Germinal center (tissue), 1 donor: ENCODE measurements around the gene SOD1.
A peak's percentile ranks its signal among the peaks of the same experiment; 100 is the strongest.
"Not testable (repeated sequence)": the region's sequence is repeated elsewhere in the genome, so short reads cannot be mapped to it uniquely, and the experiment has no call there.

Experiments
- DNase-seq: peaks from one replicate; pipeline ENCODE4 v3.0.0; 2012; ENCODE audit warnings: mixed read lengths, low spot score

The SOD1 gene

GRCh38 chr21:31659536-31660258, at the start of gene SOD1:
Gene SOD1 (plus strand): TSS chr21:31659693. CDS start chr21:31659770, 77 bp downstream.
- peak; percentile 97 for DNase-seq

- no peak for DNase-seq
Observed at GRCh38 chr21:31611445-31611844, 48.0 kb upstream of the SOD1 start.

DNA sequence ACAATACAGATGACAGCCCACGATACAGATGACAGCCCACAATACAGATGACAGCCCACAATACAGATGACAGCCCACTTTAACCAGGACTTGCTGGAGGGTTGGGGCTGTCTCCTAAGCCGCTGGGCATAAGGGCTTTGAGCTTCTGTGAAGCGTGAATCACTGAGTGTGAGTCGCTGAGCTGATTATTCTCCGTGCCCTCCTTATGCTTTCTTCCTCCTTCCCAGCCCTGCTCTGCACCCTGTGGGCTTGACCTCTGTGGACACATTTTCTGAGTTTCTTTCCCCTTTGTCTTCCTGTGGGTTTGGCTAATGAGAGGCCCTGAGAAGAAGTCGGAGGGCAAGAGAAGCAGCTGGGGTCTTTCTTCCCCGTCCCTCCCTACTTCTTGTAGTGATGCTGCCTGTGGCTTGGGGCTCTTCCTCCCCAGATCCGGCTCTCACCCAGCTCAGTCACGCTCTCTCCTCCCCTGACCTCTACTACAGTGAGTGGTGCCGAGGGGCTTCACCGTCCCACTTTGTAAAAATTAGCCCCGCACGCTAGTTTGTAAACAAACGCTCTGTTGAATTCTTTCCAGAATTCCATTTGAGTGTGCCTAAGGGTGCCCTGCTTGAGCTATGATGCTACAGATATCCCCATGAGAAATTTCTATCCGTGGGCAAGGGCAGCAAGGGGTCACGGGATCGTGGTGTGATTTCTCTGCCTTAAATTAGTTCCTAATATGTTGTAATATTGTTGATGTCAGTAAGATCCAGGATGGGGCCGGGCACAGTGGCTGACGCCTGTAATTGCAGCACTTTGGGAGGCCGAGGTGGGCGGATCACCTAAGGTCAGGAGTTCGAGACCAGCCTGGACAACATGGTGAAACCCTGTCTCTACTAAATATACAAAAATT, 46.4 kb upstream of the SOD1 start:
- no peak for DNase-seq

GRCh38 chr21:31614705-31615104, 44.8 kb upstream of the SOD1 start:
- DNase-seq = no peak

DNA sequence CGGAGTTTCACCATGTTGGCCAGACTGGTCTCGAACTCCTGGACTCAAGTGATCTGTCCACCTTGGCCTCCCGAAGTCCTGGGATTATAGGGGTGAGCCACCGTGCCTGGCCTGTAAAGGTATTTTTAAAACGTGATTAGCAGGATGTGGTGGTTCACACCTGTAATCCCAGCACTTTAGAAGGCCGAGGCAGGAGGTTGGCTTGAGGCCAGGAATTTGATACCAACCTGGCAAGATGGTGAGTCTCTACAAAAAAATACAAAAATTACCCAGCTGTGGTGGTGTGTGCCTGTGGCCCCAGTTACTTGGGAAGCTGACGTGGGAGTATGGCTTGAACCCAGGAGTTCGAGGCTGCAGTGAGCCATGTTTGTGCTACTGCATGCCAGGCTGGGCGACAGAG, 43.3 kb upstream of the SOD1 start:
- no peak for DNase-seq

- no peak for DNase-seq
Observed at GRCh38 chr21:31618696-31619430, 40.6 kb upstream of the SOD1 start.

- no peak for DNase-seq
Observed at GRCh38 chr21:31622397-31622796, 37.1 kb upstream of the SOD1 start.

DNA sequence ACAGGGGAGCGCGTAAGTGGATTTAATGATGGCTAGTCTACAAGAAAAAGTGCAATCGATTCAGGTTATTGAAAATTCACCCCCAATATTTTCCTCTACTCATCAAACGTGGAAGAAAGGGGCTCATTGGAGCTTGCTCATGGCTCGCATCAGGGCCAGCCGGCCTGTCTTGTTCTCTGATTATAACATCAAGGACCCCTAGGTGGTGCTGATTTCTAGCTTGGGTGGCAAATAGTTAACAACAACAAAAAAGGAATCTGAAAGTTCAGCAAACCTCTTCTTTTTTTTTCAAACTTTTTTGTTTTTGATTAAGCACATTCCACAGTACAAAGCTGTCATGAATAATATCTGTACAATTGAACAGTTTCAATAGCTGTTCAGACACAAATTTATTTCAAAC, 35.8 kb upstream of the SOD1 start:
- peak; percentile 33 for DNase-seq

DNA sequence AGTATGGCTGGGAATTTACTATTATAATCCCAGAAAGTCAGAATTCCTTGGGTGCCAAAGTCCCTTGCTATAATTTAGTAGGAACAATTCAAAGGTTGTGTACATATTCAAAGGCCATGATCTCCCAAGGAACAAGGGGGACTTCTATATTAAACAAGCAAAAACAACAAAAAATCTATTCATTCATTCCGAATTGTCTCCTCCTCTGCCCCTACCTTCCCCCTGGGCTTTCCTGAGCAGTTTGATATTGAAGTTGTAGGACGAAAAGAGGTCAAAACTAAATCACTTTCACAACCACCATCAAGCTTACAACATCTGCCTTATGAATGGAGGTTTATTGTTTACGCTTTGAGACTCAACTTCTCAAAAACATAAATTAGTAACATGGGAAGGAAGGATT, 35.3 kb upstream of the SOD1 start:
- no peak for DNase-seq

GRCh38 chr21:31624961-31625491, 34.5 kb upstream of the SOD1 start:
- no peak for DNase-seq

GRCh38 chr21:31629972-31630711, 29.4 kb upstream of the SOD1 start:
- no peak for DNase-seq

- not testable (repeated sequence) for DNase-seq
Observed at GRCh38 chr21:31631881-31632280, 27.6 kb upstream of the SOD1 start.

DNA sequence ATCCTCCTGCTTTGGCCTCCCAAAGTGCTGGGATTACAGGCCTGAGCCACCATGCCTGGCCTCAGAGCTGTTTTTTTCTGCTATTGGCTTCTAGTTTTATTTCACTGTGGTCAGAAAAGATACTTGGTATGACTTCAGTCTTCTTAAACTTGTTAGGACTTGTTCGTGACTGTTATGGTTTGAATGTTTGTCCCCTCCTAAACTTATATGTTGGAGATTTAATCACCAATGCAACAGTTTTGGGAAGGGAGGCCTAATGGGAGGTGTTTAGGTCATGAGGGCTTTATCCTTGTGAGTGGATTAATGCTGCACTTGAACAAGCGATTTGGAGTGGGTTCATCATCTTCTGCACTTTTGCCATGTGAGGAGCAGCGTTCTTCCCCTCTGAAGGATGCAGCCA, 24.5 kb upstream of the SOD1 start:
- no peak for DNase-seq

GRCh38 chr21:31636874-31637273, 22.6 kb upstream of the SOD1 start:
- no peak for DNase-seq

DNA sequence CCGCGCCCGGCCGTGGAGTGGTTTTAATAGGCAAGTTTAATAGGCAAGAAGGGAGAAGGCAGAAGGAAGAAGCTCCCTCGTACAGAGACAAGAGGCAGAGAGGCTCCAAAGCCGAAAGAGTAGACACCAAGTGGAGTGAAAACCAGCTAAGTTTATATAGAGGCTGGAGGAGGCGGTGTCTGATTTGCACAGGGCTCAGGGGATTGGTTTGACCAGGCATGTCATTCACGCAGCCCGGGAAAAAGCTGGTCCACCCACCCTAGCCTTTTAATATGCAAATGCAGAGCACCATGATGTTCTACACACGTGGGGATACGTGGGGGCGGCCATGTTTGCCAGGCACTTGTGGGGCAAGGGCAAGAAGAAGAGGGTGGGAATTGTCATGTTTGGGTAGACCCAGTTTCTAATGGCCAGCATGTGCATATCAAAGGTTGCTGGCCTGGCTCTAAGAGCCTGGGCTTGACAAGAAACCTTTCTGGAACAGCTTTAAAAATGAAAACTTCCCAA, 18.0 kb upstream of the SOD1 start:
- DNase-seq = no peak

DNA sequence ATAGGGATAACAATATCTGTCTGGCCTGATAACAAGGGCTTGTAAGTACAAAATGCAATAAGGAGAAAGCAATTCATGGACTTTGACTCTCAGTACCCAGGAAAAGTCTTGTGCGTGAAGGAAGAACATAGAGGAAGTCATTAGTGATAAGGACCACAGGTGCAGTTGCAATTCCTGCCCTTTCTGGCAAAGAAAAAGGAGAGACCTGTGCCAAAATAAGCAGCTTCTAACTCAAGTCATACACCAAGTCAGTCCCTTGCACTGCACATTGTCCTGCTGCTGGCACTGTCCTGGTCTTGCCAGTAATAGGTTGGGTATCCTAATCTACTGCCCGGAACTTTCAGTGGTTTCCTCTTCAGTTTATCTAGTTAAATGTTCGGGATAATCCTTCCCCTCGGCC, 14.8 kb upstream of the SOD1 start:
- DNase-seq = no peak

- DNase-seq = peak; percentile 51
Observed at GRCh38 chr21:31647650-31648049, 11.8 kb upstream of the SOD1 start.

GRCh38 chr21:31650930-31651329, 8.6 kb upstream of the SOD1 start:
- no peak for DNase-seq

DNA sequence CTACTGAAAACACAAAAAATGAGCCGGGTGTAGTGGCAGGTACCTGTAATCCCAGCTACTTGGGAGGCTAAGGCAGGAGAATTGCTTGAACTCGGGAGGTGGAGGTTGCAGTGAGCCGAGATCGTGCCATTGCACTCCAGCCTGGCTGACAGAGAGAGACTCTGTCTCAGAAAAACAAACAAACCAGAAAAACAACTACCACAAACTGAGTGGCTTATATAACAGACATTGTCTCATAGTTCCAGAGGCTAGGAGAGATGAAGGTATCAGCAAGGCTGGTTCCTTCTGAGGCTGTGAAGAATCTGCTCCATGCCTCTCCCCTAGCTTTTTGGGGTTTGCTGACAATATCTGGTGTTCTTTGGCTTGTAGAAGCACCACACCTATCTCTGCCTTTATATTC, 8.0 kb upstream of the SOD1 start:
- not testable (repeated sequence) for DNase-seq

GRCh38 chr21:31654340-31654739, 5.2 kb upstream of the SOD1 start:
- DNase-seq = no peak

- DNase-seq = not testable (repeated sequence)
Observed at GRCh38 chr21:31654821-31655580, 4.5 kb upstream of the SOD1 start.
